ENCODE data around the gene NRXN3. TPM values are rescaled to one million over a fixed set of nuclear protein-coding genes. Genes with fewer than 3 reads are reported as not detected.

Gene NRXN3
- total and polyA plus RNA-seq, 8 donors = 1.3 to 7.6 (median 1.5) TPM

DNA sequence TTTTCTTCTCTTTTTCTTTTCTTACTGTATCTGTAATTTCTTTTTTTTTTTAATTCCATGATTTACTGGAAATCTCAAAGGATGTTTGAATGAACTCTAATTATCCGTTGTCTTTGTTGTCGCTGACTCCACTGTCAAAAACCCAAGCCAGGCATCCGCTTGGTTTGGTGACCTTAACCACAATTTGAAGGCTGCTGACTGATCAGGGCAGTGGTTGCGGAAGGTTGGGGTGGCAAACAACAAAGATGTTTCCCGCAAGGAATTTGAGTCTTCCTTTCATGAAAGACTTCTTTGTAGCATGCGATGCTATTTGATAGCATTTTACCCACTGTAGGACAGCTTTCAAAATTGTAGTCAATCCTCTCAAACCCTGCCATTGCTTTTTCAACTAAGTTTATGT is 1027.3 kb downstream of the NRXN3 start:
- no peaks in the 10 kb centered on the region for H3K4me1 ChIP-seq
- intact Hi-C loops (cut with DNase I) = no loop called here

DNA sequence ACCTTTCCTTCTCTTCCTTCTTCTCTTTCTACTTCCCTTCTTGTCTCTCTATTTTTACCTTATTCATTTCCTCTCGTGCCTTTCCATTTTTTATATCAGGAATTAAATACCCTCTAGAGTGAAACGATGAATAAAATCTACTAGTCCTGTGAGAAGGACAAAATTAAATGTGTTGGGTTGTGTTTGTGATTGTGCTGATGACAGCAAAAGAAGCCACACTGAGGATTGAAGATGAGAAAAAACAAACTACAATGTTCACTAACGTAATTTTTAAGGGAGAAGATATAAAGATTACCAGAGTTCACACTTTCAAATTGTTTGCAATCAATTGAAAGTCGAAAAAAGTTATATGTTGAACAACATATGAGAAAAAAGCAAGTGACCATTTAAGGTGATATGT is 1029.0 kb downstream of the NRXN3 start:
- Histone ChIP-seq H3K36me3 (no peaks in the 10 kb centered on the region), H3K9me3 (no peaks in the 10 kb centered on the region), H3K4me3 (no peak overlapping the region), H3K27me3 (no peaks in the 10 kb centered on the region), H3K27ac (no peak overlapping the region), H3K4me1 (no peaks in the 10 kb centered on the region)
- intact Hi-C loops (cut with DNase I) = no loop called here
- TF ChIP-seq, protein P1, sequence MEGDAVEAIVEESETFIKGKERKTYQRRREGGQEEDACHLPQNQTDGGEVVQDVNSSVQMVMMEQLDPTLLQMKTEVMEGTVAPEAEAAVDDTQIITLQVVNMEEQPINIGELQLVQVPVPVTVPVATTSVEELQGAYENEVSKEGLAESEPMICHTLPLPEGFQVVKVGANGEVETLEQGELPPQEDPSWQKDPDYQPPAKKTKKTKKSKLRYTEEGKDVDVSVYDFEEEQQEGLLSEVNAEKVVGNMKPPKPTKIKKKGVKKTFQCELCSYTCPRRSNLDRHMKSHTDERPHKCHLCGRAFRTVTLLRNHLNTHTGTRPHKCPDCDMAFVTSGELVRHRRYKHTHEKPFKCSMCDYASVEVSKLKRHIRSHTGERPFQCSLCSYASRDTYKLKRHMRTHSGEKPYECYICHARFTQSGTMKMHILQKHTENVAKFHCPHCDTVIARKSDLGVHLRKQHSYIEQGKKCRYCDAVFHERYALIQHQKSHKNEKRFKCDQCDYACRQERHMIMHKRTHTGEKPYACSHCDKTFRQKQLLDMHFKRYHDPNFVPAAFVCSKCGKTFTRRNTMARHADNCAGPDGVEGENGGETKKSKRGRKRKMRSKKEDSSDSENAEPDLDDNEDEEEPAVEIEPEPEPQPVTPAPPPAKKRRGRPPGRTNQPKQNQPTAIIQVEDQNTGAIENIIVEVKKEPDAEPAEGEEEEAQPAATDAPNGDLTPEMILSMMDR (IDR thresholded peaks at IDR 0.05) = no peak
- ATAC-seq (no peak), DNase-seq (no peak)

More for the DNA sequence above, 1027.3 kb downstream of the NRXN3 start:
- no peaks in the 10 kb centered on the region for H3K9me3 ChIP-seq
- TF ChIP-seq, protein P1 (IDR thresholded peaks at IDR 0.05) = no peak
- H3K36me3 ChIP-seq = no peaks in the 10 kb centered on the region
- H3K27me3 ChIP-seq = no peaks in the 10 kb centered on the region
- ATAC-seq (no peak), DNase-seq (no peak)
- no peak overlapping the region for H3K27ac ChIP-seq
- H3K4me3 ChIP-seq = no peak overlapping the region

DNA sequence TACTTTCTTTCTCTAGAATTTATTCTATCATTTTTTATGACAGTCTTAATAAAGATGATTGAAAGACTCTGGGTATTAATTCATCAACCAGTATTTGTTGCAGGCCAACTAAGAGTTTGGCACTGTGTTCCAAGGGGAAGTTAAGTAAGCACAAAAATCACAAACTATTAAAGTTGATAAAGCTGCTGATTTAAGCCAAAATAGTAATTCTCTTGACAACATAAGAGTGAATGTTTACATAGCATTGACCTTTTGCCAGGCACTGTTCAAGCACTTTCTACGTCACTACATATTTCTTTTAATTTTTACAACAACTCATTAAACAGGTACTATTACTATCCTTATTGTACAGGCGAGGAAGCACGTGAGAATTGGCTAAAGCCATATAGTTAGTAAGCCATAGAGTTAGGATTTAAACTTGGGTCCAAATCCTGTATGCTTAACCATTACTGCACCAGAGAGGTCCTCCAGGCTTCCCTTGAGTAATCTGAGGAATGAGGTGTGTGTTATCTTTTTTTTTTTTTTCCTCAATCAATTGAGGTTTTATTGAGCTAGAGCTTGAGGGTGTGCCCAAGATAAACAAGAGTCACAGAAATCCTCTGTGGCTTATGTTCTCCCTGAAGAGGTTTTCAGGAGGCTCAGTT is 1031.5 kb downstream of the NRXN3 start:
- ATAC-seq (peak; percentile 68), DNase-seq (peak in 1 of 4 donors; percentile 14)
- Histone ChIP-seq H3K4me3 (no peak overlapping the region), H3K36me3 (no peaks in the 10 kb centered on the region), H3K4me1 (no peaks in the 10 kb centered on the region), H3K27me3 (no peaks in the 10 kb centered on the region), H3K27ac (no peak overlapping the region), H3K9me3 (no peaks in the 10 kb centered on the region)
- TF ChIP-seq, protein P1 (IDR thresholded peaks at IDR 0.05) = no peak
- intact Hi-C loops (cut with DNase I) = no loop called here

DNA sequence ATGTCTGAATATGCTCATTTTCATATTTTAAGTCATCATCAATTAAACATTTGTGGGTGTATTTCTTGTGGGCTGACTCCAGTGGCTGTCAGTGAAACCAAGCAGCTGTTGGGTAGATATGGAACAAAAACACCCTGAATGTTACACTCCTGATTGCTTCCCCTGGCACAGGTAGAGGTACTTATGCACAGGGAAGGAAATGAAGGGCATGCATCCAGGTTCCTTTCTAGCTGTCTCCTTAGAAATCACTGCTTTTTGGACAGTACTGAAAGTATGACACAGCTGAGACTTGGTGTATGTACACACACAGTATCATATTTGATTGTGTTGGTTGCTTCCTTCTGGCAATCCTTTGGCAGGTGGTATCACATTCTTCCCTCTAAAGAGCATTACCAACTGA is 1034.4 kb downstream of the NRXN3 start:
- TF ChIP-seq, protein P1 (IDR thresholded peaks at IDR 0.05) = no peak
- H3K9me3 ChIP-seq = no peaks in the 10 kb centered on the region
- no peak overlapping the region for H3K4me3 ChIP-seq
- intact Hi-C loops (cut with DNase I) = no loop called here
- DNase-seq = no peak
- ATAC-seq = no peak
- no peaks in the 10 kb centered on the region for H3K4me1 ChIP-seq
- no peaks in the 10 kb centered on the region for H3K36me3 ChIP-seq
- no peaks in the 10 kb centered on the region for H3K27me3 ChIP-seq
- H3K27ac ChIP-seq = no peak overlapping the region

DNA sequence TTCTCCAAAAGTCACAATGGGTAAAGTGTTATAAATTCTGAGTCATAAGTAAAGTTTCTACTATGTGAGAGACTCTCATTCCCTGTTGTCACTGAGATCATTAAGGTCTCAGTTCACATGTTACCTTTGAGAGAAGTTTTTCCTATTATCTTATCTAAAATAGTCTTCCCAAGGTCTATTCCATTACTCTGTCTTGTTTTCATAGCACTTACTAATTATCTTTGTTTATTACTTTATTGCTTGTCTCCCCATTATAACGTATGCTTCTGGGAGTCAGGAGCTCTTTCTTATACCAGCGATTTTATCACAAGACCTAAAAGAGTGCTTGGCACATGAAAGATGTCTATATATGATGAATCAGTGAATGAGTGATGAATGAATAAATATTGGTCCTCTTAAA is 1039.2 kb downstream of the NRXN3 start:
- no peaks in the 10 kb centered on the region for H3K9me3 ChIP-seq
- intact Hi-C loops (cut with DNase I) = no loop called here
- no peaks in the 10 kb centered on the region for H3K27me3 ChIP-seq
- no peaks in the 10 kb centered on the region for H3K36me3 ChIP-seq
- TF ChIP-seq, protein P1 (IDR thresholded peaks at IDR 0.05) = no peak
- no peaks in the 10 kb centered on the region for H3K4me1 ChIP-seq
- no peak overlapping the region for H3K27ac ChIP-seq
- ATAC-seq = no peak
- no peak overlapping the region for H3K4me3 ChIP-seq
- DNase-seq = no peak

Data from left lung (tissue), 10 donors.